ENCODE measurements around the gene TLR5.

The TLR5 gene

GRCh38 chr1:223147873-223148272, 4.8 kb upstream of the TLR5 start:
- DNase-seq (ENCODE audit: low spot score) (no peak), FAIRE-seq (no peak)

- DNase-seq (ENCODE audit: low spot score) (no peak), FAIRE-seq (no peak)
Measured at GRCh38 chr1:223147409-223147808, 4.4 kb upstream of the TLR5 start.

DNA sequence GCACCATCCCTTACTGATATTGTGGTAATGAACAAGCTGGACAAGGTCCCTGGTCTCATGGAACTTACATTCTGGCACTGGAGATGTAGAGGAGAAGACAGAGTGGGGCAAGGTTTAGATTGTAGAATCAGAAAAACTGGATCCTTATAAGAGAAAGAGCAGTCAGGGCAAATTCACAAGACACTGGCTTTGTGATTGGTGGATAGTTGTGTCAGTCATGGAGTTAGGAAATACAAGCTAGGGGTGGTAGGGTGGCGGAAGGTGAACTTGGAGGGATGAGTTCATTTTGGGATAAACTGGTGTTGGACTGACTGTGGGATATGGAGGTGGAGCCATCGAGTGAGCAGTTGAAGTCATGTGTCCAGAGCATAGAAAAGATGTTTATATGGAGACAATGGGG, 3.7 kb upstream of the TLR5 start:
- DNase-seq (ENCODE audit: low spot score) (no peak), FAIRE-seq (no peak)

- no peak for DNase-seq (ENCODE audit: low spot score)
- FAIRE-seq = no peak
Measured at GRCh38 chr1:223144914-223145313, 1.9 kb upstream of the TLR5 start.

GRCh38 chr1:223144431-223144830, 1.4 kb upstream of the TLR5 start:
- FAIRE-seq = no peak

DNA sequence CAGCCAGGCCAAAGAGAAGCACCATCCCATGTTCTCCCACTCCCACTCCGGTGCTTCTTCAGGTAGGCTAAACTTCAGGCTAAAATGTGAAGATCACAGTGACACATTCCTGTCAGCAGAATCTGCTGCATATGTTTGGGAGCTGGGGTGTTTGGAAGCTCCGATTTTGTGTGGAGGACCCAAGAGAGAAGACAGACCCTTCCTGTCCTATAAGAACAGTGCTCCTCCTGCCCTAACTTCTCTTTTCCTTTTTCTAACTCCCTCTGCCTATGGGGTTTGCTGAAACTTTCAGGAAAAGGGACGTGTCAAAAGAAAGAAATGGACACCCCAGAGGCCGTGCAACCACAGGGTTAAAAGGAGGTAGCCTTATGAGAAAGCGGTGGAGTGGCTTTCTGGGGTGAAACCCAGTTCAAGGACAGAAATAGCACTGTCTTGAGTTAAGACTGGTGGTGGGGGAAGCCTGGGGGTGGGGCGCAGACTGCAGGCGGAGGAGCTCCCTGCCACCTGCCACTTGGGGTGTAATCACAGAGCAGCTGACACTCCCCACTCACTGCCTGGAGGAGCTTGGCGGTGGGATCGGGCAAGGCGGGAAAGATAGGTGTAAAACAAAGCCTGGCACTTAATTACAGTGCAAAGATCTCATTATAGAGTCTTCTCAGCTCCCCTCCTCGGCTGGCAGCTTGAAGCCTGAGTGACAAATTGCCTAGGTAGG, 645 bp upstream of the TLR5 start:
- DNase-seq (ENCODE audit: low spot score) (no peak), FAIRE-seq (no peak)

More at GRCh38 chr1:223144431-223144830, 1.4 kb upstream of the TLR5 start:
- no peak for DNase-seq (ENCODE audit: low spot score)

- no peak for FAIRE-seq
- DNase-seq (ENCODE audit: low spot score) = no peak
Measured at GRCh38 chr1:223142269-223142668, 779 bp downstream of the TLR5 start.

DNA sequence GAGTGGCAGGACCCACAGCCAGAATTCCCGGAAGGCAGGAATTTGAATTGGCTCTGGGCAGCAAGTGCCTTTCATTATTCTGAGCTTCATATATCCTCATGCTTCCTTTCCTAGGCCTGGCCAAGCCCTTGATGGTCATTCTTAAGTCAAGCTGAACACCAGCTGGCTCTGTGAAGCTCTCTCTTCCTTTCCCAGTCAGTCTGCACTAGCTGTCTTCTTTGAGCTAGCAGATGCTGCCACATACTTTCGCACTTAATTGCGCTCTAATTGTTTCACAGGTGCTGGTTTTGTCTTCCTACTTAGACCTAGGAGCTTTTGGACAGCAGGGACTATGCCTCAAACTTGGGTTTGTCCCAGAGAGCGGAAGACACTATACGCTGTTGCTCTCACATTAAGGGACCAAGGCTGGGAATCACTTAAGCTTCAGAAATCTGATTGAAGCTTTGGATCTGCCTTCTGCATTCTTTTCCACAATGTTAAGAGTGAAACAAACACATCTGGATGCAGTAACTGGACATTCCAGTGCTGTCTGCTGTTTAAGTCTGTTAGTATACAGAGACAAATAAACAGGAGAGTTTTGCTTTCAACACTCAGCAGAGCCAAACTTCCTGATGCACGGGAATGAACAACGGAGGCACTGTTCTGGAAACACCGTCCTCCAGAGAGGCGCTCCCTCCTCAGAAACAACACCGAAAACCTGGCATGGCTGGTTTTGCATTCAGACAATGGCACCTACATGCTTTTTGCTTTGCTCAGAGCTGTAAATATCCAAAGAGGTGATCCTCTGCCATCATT, 2.2 kb downstream of the TLR5 start:
- FAIRE-seq (no peak), DNase-seq (ENCODE audit: low spot score) (no peak)

GRCh38 chr1:223137455-223138085, 5.5 kb downstream of the TLR5 start:
- FAIRE-seq (no peak), DNase-seq (ENCODE audit: low spot score) (no peak)

DNA sequence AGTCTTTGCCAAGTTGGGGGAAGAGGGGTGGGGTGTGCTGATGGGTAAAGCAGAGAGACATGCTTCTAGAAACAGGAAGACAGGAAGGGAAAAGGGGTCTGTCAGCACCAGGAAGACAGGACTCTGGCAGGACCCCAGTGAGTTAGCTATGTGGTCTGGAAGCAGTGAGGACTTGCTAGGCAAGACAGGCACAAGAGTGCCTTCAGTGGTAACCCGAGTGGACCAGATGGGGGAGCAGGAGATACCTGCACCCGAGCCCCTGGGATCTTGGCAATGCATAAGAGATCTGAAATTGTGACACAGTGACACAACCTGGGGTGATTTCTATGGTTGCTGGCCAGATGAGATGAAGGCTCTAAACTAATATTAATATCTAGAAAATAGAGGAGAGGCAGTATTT, 7.0 kb downstream of the TLR5 start:
- FAIRE-seq (no peak), DNase-seq (ENCODE audit: low spot score) (no peak)

DNA sequence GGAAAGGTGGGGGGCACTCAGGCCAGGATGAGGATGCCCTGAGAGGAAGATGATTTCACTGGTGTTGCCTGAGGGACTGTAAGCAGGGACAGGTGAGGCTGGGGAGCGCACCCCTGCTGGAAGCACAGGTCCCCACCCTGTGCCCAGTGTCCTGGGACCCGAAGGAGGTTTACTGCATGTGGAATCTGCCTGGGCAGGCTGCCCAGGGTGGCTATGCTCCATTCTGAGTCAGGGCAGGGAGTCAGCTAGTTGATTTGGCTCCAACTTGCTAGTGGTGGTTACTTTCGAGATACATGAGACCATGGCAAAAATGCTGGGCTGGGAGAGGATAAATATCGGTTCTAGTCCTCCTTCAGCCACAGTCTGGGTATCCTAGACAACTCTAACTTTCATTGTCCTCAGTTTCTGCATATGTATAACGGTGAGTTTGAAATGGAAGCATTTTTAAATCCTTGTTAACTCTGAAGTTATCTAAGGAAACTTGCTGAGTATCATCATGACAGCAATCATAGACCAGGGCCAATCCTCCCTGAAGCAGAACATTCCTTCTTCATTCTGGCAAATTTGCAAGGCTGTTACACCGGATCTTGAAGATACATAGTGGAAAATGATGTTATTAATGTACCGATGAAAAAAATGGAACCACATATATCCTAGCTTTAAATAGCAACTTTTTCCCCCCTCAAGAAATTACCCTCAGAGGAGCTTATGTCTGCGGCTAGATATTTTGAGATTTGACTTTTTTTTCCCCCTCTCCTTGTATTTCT, 7.7 kb downstream of the TLR5 start:
- peak; percentile 48 for DNase-seq (ENCODE audit: low spot score)

GRCh38 chr1:223133824-223134435, 9.1 kb downstream of the TLR5 start:
- peak; percentile 48 for FAIRE-seq

More for the DNA sequence above, 7.7 kb downstream of the TLR5 start:
- peak; percentile 88 for FAIRE-seq

GRCh38 chr1:223133306-223133823, 9.7 kb downstream of the TLR5 start:
- FAIRE-seq (peak; percentile 9), DNase-seq (ENCODE audit: low spot score) (no peak)

More at GRCh38 chr1:223133824-223134435, 9.1 kb downstream of the TLR5 start:
- DNase-seq (ENCODE audit: low spot score) = peak; percentile 91

DNA sequence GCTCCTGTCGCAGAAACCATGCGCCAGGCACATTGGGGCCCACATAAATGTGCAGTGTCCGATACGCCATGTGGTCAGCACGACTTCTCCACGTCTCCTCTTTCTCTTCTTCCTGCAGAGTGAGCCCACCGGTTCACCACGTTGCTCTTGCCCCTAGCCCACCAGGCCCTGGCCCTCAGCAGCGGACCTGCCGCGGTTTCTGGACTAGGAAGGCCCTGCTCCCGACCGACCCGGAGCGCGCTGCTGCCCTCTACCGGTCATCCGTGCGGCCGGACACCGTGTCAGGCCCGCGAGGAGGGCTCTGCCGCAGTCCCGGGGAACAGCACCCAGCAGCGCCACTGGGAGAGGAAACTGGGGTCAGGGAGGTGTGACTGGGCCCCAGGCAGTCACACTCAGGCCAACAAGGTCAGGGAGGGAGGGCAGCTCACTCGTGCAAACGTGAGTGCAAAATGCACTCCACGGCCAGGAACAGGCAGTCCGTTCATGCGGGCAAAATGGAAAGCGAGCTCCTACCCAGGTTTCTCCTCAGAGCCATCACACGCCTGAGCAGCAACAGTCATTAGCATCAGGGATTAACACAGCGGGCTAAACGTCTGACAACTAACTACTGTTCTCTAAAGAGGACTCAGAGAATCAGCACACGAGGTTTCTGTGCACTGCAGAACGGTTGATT, 13.7 kb downstream of the TLR5 start:
- peak; percentile 81 for DNase-seq (ENCODE audit: low spot score)
- FAIRE-seq = peak; percentile 75

- DNase-seq (ENCODE audit: low spot score) = no peak
- FAIRE-seq = no peak
Measured at GRCh38 chr1:223126741-223127140, 16.3 kb downstream of the TLR5 start.

DNA sequence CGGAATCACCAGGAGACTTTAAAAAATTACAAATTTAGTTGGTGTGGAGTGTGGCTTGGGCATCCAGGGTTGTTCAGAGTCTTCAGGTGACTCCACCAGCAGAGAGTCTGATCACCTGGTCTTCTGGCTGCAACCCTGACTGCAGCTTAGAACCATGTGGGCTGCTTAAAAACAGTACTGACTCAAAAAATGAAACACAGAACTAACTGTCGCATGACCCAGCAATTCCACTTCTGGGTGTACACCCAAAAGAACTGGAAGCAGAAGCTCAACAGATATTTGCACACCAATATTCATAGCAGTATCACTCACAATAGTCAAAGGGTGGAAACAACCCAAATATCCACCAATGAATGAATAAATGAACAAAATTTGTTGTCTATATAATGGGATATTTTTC, 17.3 kb downstream of the TLR5 start:
- no peak for FAIRE-seq
- no peak for DNase-seq (ENCODE audit: low spot score)

DNA sequence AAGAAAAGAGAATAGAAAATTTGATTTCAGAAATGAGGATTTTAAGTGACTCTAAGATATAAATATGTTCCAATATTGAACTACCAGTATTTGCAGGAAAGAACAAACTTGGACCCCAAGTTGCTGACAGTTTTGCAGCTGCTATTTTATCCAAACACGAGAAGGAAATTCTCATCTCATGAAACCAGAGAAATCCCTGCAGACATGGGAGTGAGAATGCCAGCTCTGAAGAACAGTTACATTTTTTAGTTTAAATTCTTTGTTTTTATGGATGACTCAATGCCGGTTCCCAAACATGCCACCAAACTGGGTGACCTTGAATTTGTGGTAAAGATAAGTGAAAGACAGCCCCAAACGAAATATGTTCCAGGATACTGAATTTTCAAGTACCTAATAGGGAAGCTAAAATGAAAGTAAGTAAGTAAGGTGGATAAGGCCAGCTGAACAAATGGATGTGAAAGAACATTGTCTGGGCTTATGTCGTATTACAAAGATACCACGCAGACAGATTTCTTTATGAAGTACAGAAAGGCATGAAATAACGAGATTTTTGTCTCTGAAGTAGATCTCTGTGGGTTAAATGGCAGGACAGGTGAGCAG, 19.9 kb downstream of the TLR5 start:
- DNase-seq (ENCODE audit: low spot score) (no peak), FAIRE-seq (no peak)

DNA sequence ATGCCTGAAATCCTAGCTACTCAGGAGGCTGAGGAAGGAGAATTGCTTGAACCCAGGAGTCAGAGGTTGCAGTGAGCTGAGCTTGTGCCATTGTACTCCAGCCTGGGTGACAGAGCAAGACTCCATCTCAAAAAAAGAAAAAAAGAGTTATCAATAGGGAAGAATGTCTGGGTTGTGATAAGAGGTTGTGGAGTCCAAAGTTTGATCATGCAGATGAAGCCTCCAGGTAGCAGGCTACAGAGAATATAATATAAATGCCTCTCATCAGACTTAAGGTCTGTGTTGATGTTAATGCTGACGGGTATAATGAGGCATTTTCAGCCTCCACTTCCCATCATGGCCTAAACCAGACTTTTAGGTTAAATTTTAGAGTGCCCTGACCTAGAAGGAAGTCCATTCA, 24.6 kb downstream of the TLR5 start:
- FAIRE-seq = no peak
- no peak for DNase-seq (ENCODE audit: low spot score)

- DNase-seq (ENCODE audit: low spot score) (no peak), FAIRE-seq (no peak)
Measured at GRCh38 chr1:223116950-223117349, 26.1 kb downstream of the TLR5 start.

DNA sequence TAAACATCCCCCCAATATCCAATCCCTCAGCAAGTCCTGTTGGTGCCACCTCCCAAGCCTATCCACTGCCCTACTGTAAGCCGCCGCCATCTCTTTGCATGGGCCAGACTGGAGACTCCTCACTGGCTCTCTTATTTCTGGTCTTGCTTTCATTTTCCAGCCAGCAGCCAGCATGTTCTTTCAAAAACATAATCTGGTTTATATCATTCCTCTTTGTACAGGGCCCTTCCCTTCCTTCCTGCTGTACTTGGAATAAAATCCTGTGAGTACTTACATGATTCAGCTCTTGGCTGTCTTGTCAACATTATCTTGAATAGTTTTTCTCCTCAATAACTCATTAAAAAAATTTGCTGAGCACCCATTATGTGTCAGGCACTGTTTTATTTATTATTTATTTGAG, 28.2 kb downstream of the TLR5 start:
- DNase-seq (ENCODE audit: low spot score) (no peak), FAIRE-seq (no peak)

Data from urothelium cell line (cell line).